Uterus (tissue), 4 donors: Measurements from ENCODE around the gene PKD1. TPM values are rescaled to one million over a fixed set of nuclear protein-coding genes. Genes with fewer than 3 reads are reported as not detected.

Experiments
- DNase-seq, 2 donors: peaks; one replicate each; pipeline ENCODE4 v3.0.0-alpha.2; 2019 to 2020
- H3K27ac ChIP-seq, 2 donors: fragments of 200-600 bp; sonication (generic); 1 replicate in 1 of 2; 2 replicates in 1 of 2; pipeline ENCODE4 v1.5.1; 2016 to 2018
- H3K27me3 ChIP-seq, 2 donors: fragments of 200-600 bp; sonication (generic); one replicate each; pipeline ENCODE4 v1.5.1; 2018 to 2019; ENCODE audit warnings: control low read depth in 1 of 2
- H3K36me3 ChIP-seq, 2 donors: fragments of 200-600 bp; sonication (generic); one replicate each; pipeline ENCODE4 v1.5.1; 2019; ENCODE audit warnings: control low read depth in 1 of 2
- H3K4me1 ChIP-seq, 2 donors: fragments of 200-600 bp; sonication (generic); one replicate each; pipeline ENCODE4 v1.5.1; 2018 to 2019; ENCODE audit warnings: control low read depth in 1 of 2
- H3K4me3 ChIP-seq, 2 donors: fragments of 200-600 bp; sonication (generic); 1 replicate in 1 of 2; 2 replicates in 1 of 2; pipeline ENCODE4 v1.5.1; 2018 to 2019; ENCODE audit warnings: mild to moderate bottlenecking in 1 of 2
- H3K9me3 ChIP-seq, 2 donors: fragments of 200-600 bp; sonication (generic); one replicate each; pipeline ENCODE4 v1.5.1; 2019; ENCODE audit warnings: control low read depth in 1 of 2
- POLR2A ChIP-seq, 2 donors: fragments of 450-650 bp; IDR thresholded peaks; one replicate each; pipeline ENCODE4 v1.6.1; 2016; ENCODE audit warnings: antibody characterized with exemption in 2 of 2, mild to moderate bottlenecking in 1 of 2, moderate library complexity in 1 of 2
- intact Hi-C: fragments of 100-400 bp; cut with DNase I; formaldehyde crosslinking; loops from one replicate; pipeline ENCODE4 v1.15.1; 2023; ENCODE audit warnings: low total_unique reads
- total RNA-seq, 4 donors: library from RNA; depleted of rRNA in 3 of 4; stranded (reverse); fragments of >200 nt in 3 of 4; gene quantifications; one replicate each; pipeline versions ENCODE4 v1.1.0 to v1.2.4, GENCODE V29; 2014 to 2023
- TF ChIP-seq, protein P1 (sequence below), 4 experiments: fragments of 200-600 bp in 2 of 4; fragments of 450-650 bp in 2 of 4; sonication (generic) in 2 of 4; IDR thresholded peaks; one replicate each; pipeline ENCODE4 v1.5.1; 2016 to 2019; ENCODE audit warnings: antibody characterized with exemption in 4 of 4, mild to moderate bottlenecking in 2 of 4, moderate library complexity in 1 of 4
- donor health status: DM: yes; HTN: yes; CAD: no.

The PKD1 gene
- total RNA-seq, 4 donors from 2014 or later, result 149 to 383 (median 197) TPM

- Histone ChIP-seq H3K27ac (no peak overlapping the region), H3K27me3 (no peaks in the 10 kb centered on the region)
These were observed 51.6 kb downstream of the PKD1 start for GRCh38 chr16:2083876-2084780.

GRCh38 chr16:2083409-2083808 is 52.3 kb downstream of the PKD1 start:
- DNase-seq, result no peak
- Histone ChIP-seq H3K4me3 (no peak overlapping the region), H3K4me1 (no peaks in the 10 kb centered on the region), H3K36me3 (no peaks in the 10 kb centered on the region), H3K27me3 (no peaks in the 10 kb centered on the region), H3K27ac (peak overlapping the region in 1 of 2 donors; percentile 32), H3K9me3 (no peaks in the 10 kb centered on the region)
- intact Hi-C loops, result no loop called here
- TF ChIP-seq, protein P1, sequence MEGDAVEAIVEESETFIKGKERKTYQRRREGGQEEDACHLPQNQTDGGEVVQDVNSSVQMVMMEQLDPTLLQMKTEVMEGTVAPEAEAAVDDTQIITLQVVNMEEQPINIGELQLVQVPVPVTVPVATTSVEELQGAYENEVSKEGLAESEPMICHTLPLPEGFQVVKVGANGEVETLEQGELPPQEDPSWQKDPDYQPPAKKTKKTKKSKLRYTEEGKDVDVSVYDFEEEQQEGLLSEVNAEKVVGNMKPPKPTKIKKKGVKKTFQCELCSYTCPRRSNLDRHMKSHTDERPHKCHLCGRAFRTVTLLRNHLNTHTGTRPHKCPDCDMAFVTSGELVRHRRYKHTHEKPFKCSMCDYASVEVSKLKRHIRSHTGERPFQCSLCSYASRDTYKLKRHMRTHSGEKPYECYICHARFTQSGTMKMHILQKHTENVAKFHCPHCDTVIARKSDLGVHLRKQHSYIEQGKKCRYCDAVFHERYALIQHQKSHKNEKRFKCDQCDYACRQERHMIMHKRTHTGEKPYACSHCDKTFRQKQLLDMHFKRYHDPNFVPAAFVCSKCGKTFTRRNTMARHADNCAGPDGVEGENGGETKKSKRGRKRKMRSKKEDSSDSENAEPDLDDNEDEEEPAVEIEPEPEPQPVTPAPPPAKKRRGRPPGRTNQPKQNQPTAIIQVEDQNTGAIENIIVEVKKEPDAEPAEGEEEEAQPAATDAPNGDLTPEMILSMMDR (IDR thresholded peaks at IDR 0.05), result no peak
- TF ChIP-seq POLR2A (IDR thresholded peaks at IDR 0.05), result no peak

More at GRCh38 chr16:2083876-2084780, 51.6 kb downstream of the PKD1 start:
- Histone ChIP-seq H3K4me3 (no peak overlapping the region), H3K36me3 (no peaks in the 10 kb centered on the region), H3K4me1 (no peaks in the 10 kb centered on the region), H3K9me3 (no peaks in the 10 kb centered on the region)
- no peak for DNase-seq
- intact Hi-C loops, result no loop called here
- TF ChIP-seq, protein P1 (IDR thresholded peaks at IDR 0.05), result no peak
- no peak for TF ChIP-seq POLR2A (IDR thresholded peaks at IDR 0.05)

GRCh38 chr16:2082983-2083364 is 52.7 kb downstream of the PKD1 start:
- Histone ChIP-seq H3K9me3 (no peaks in the 10 kb centered on the region), H3K4me3 (no peak overlapping the region), H3K36me3 (no peaks in the 10 kb centered on the region), H3K4me1 (no peaks in the 10 kb centered on the region), H3K27ac (peak overlapping the region in 1 of 2 donors; percentile 60), H3K27me3 (no peaks in the 10 kb centered on the region)
- TF ChIP-seq, protein P1 (IDR thresholded peaks at IDR 0.05), result no peak
- TF ChIP-seq POLR2A (IDR thresholded peaks at IDR 0.05), result no peak
- intact Hi-C loops, result no loop called here
- DNase-seq, result no peak

- H3K4me3 ChIP-seq, result no peak overlapping the region
- no peaks in the 10 kb centered on the region for H3K4me1 ChIP-seq
- TF ChIP-seq, protein P1 (IDR thresholded peaks at IDR 0.05), result no peak
- TF ChIP-seq POLR2A (IDR thresholded peaks at IDR 0.05), result peak in 1 of 2 donors; percentile 28
- intact Hi-C loops, result no loop called here
- H3K27me3 ChIP-seq, result no peaks in the 10 kb centered on the region
- no peaks in the 10 kb centered on the region for H3K9me3 ChIP-seq
- DNase-seq, result peak; percentile 53 to 70
- peak overlapping the region; percentile 48 to 60 for H3K27ac ChIP-seq
- H3K36me3 ChIP-seq, result no peaks in the 10 kb centered on the region
These were observed 53.3 kb downstream of the PKD1 start for GRCh38 chr16:2082171-2082982.
